Smooth muscle cell (in vitro differentiated cells): ENCODE data around the gene RPH3AL. TPM values are rescaled to one million over a fixed set of nuclear protein-coding genes. Genes with fewer than 3 reads are reported as not detected.

Source experiments
- DNase-seq: peaks from one replicate; lab custom pipeline; 2025; ENCODE audit not compliant: unreplicated experiment; lab: John Stamatoyannopoulos, UW
- H2AFZ ChIP-seq: fragments of 200-600 bp; sonication (generic); 2 replicates; pipeline ENCODE4 v1.6.0; 2016; ENCODE audit warnings: antibody characterized with exemption, low read depth, mild to moderate bottlenecking
- H3F3A ChIP-seq: fragments of 200-600 bp; sonication (generic); 2 replicates; pipeline ENCODE4 v1.6.0; 2017; ENCODE audit warnings: antibody characterized with exemption, low read depth
- H3K27ac ChIP-seq: fragments of 200-600 bp; sonication (generic); 2 replicates; pipeline ENCODE4 v1.5.1; 2016; ENCODE audit warnings: low read depth, mild to moderate bottlenecking
- H3K27me3 ChIP-seq: fragments of 200-600 bp; sonication (generic); 2 replicates; pipeline ENCODE4 v1.6.1; 2016; ENCODE audit warnings: low read depth, mild to moderate bottlenecking
- H3K36me3 ChIP-seq: fragments of 200-600 bp; sonication (generic); 2 replicates; pipeline ENCODE4 v1.5.1; 2016; ENCODE audit warnings: low read depth
- H3K4me1 ChIP-seq: fragments of 200-600 bp; sonication (generic); 2 replicates; pipeline ENCODE4 v1.5.1; 2016; ENCODE audit warnings: low read depth
- H3K4me2 ChIP-seq: fragments of 200-600 bp; sonication (generic); 2 replicates; pipeline ENCODE4 v1.6.0; 2016; ENCODE audit warnings: mild to moderate bottlenecking
- H3K4me3 ChIP-seq: fragments of 200-600 bp; sonication (generic); 2 replicates; pipeline ENCODE4 v1.5.1; 2016; ENCODE audit warnings: mild to moderate bottlenecking
- H3K79me2 ChIP-seq: fragments of 200-600 bp; sonication (generic); 2 replicates; pipeline ENCODE4 v1.6.0; 2016; ENCODE audit warnings: low read depth, mild to moderate bottlenecking
- H3K9ac ChIP-seq: fragments of 200-600 bp; sonication (generic); 2 replicates; pipeline ENCODE4 v1.6.0; 2016; ENCODE audit warnings: low read depth
- H3K9me3 ChIP-seq: fragments of 200-600 bp; sonication (generic); replicated peaks from 2 replicates; pipeline ENCODE4 v1.5.1; 2016; ENCODE audit warnings: low read depth
- H4K20me1 ChIP-seq: fragments of 200-600 bp; sonication (generic); 2 replicates; pipeline ENCODE4 v1.6.0; 2016; ENCODE audit warnings: low read depth
- CTCF ChIP-seq: fragments of 200-600 bp; sonication (generic); IDR thresholded peaks from 2 replicates; pipeline ENCODE4 v1.5.1; 2017; ENCODE audit warnings: borderline replicate concordance, mild to moderate bottlenecking, antibody characterized with exemption; ENCODE audit not compliant: insufficient read depth, poor library complexity, severe bottlenecking
- WGBS: methylation state at CpG from one replicate; pipeline ENCODE4 v1.1.7; 2016; ENCODE audit warnings: low lambda C conversion rate; 5-methylcytosine and 5-hydroxymethylcytosine counted together
- polyA plus RNA-seq: library from polyadenylated mRNA; unstranded; fragments of >200 nt; fragmentation: Nextera tagmentation; extraction: Ambion mirVana; gene quantifications from 2 replicates; pipeline ENCODE4 v1.2.1, GENCODE V29; 2016
- total RNA-seq: library from RNA; depleted of rRNA; stranded (reverse); fragments of >200 nt; gene quantifications from 2 replicates; pipeline ENCODE4 v1.2.3, GENCODE V29; 2014

RPH3AL gene
- total and polyA plus RNA-seq, 2 experiments from 2014 or later, result 1.8 to 3.3 TPM

GRCh38 chr17:351875-352420 lies 659 bp downstream of the RPH3AL start:
- 80% methylated on average over 19 of the region's 19 CpGs for WGBS
- Histone ChIP-seq H3K4me2 (peak overlapping the region; percentile 77), H3K36me3 (no peaks in the 10 kb centered on the region), H4K20me1 (no peaks in the 10 kb centered on the region), H3K9ac (peak overlapping the region; percentile 50), H2AFZ (peak overlapping the region; percentile 94), H3K27ac (peak overlapping the region; percentile 84), H3K27me3 (no peaks in the 10 kb centered on the region), H3K79me2 (no peaks in the 10 kb centered on the region), H3K4me1 (peaks cover 22% of the 10 kb centered on the region), H3F3A (peaks cover 6% of the 10 kb centered on the region), H3K4me3 (peak overlapping the region; percentile 25), H3K9me3 (no peaks in the 10 kb centered on the region)
- no peak for TF ChIP-seq CTCF
- DNase-seq, result no peak

DNA sequence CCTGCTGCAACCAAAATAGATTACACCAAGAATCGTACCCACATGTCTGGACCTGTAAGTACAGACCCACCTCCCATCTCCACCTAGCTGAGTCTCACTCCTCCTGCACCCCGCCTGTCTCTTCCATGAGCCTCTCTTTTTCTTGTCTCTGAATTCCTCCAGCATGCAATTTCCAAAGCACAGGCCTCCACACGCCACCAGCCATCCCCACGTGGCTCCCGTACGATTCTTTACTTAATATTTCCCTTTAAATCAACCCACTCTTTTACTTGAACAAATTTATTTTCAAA lies 1.2 kb downstream of the RPH3AL start:
- Histone ChIP-seq H2AFZ (no peak overlapping the region), H4K20me1 (no peaks in the 10 kb centered on the region), H3K9ac (no peak overlapping the region), H3F3A (peaks cover 6% of the 10 kb centered on the region), H3K79me2 (no peaks in the 10 kb centered on the region), H3K27me3 (no peaks in the 10 kb centered on the region), H3K4me1 (peaks cover 22% of the 10 kb centered on the region), H3K4me2 (no peak overlapping the region), H3K4me3 (no peak overlapping the region), H3K36me3 (no peaks in the 10 kb centered on the region), H3K9me3 (no peaks in the 10 kb centered on the region), H3K27ac (peak overlapping the region; percentile 84)
- WGBS, result 81% methylated on average over 6 of the region's 6 CpGs
- no peak for DNase-seq
- TF ChIP-seq CTCF, result no peak

- WGBS, result 84% methylated on average over 8 of the region's 8 CpGs
- Histone ChIP-seq H3K27me3 (no peaks in the 10 kb centered on the region), H3K79me2 (no peaks in the 10 kb centered on the region), H3K9ac (no peak overlapping the region), H4K20me1 (no peaks in the 10 kb centered on the region), H2AFZ (no peak overlapping the region), H3K4me3 (no peak overlapping the region), H3K4me2 (peak overlapping the region; percentile 2), H3K9me3 (no peaks in the 10 kb centered on the region), H3F3A (peaks cover 6% of the 10 kb centered on the region), H3K4me1 (peaks cover 22% of the 10 kb centered on the region), H3K36me3 (no peaks in the 10 kb centered on the region), H3K27ac (no peak overlapping the region)
- DNase-seq, result no peak
- TF ChIP-seq CTCF, result no peak
Measured at GRCh38 chr17:350706-351448, 1.7 kb downstream of the RPH3AL start.

DNA sequence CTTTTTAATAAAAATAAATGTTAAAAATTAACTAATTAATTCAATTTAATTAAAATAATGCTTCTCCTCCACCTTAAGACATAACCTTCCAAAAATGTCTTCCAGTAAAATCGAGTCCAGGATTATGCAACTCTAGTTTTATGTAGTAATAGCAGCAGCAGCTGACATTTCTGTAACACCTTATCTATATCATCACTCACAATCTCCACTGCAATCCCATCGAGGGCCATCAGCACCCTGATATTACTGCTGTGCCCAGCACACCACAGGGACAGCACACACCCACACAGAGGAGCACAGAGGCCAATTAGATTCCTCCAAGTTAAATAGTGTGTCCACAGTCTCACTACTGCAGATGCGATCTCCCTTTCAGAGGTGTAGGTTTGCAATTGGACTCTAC lies 2.9 kb downstream of the RPH3AL start:
- no peak for TF ChIP-seq CTCF
- no peak overlapping the region for H3K27ac ChIP-seq
- no peak overlapping the region for H3K4me3 ChIP-seq
- no peaks in the 10 kb centered on the region for H3K36me3 ChIP-seq
- H3K9ac ChIP-seq, result no peak overlapping the region
- H3K4me2 ChIP-seq, result no peak overlapping the region
- H3K4me1 ChIP-seq, result peaks cover 22% of the 10 kb centered on the region
- no peak for DNase-seq
- H3K9me3 ChIP-seq, result no peaks in the 10 kb centered on the region
- 88% methylated on average over 3 of the region's 3 CpGs for WGBS
- no peaks in the 10 kb centered on the region for H3K79me2 ChIP-seq
- H3K27me3 ChIP-seq, result no peaks in the 10 kb centered on the region
- no peak overlapping the region for H2AFZ ChIP-seq
- H3F3A ChIP-seq, result peaks cover 6% of the 10 kb centered on the region
- no peaks in the 10 kb centered on the region for H4K20me1 ChIP-seq
